GM21528 (cell line): ENCODE measurements around the gene SYT7.

Source experiments
- ATAC-seq: cut with Tn5 transposase; IDR thresholded peaks from one replicate; pipeline ENCODE4 v1.9.1; 2021; ENCODE audit warnings: mild to moderate bottlenecking, moderate library complexity; ENCODE audit not compliant: unreplicated experiment, low FRiP score

The SYT7 gene

DNA sequence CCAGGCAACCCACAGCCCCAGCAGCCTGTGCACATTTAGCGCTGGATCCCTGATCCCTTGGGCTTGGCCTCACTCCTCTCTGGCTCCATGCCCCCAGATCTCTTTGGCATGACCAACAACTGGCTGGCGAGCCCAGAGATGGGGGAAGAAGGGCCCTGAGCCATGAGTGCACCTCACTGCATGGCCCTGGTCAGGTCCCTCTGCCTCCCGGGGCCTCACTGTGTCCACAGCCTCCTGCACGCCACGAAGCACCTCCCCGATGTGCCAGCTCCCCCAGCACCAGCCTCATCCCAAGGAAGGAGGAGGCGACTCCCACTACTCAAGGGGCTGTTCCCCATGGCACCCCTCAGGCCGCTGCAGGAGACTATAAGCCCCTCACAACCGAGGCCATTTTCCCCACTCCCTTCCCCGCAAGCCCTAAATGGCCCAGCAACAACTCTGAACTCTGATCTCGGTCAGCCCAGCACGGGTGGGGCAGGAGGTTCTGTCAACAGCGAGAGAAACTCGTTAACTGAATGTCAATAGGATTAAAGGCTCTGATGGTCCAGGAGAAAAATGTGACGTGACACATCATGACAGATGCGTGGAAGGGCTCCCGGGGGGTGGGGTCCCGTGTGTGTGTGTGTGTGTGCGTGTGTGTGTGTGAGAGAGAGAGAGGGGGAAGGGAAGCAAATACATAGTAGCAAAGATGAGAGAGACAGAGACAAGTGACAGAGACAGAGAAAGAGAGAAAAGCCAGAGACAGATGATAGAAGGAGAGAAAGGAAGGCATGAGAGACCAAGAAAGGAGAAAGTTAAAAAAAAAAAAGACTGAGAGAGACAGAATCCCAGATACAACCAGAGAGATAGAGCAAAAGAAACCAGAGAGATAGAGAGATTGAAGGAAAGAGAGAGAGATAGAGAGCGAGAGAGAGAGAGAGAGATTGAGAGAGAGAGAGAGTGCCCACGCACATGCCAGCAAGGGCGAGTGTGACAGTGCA lies 28.4 kb upstream of the SYT7 start:
- ATAC-seq, result no peak

DNA sequence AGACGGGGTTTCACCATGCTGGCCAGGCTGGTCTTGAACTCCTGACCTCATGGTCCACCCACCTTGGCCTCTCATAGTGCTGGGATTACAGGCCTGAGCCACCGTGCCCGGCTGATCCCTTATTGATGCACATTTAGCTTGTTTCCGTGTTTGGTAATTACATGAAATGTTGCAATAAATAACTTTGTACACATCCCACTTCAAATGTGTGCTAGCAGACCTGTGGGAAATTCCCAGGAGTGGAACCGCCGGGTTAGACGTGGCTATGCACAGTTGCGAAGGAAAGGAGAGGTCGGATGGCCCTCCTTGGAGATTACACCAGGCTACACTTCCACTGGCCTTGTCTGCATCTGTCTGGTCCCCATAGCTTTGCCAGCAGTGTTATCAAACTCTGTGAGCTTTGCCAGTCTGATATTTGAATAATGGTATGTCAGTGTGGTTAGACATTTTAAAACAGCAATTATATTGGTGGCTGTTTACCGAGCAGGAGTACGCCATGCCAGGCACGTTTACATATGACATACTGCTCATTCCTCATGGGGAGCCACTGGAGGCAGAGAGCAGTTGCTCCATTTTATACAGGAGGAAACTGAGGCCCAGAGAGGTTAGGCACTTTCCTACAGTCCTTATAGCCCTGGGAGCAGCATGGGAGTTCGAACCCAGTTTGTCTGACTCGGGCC lies 27.2 kb upstream of the SYT7 start:
- no peak for ATAC-seq

DNA sequence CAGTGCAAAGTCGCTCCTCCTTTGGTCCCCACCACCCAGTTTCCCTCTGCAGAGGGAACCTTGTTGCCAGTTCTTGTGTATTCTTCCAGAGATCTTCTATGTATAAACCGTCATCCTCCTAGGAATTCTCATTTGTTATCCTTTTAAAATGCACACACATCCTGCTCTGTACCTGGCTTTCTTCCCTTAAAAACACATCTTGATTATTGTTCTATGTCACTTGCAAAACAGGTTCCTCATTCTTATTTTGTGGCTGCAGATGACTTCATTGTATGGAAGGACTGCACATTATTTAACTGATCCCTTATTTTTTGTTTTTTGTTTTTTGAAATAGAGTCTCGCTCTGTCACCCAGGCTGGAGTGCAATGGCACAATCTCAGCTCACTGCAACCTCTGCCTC lies 26.6 kb upstream of the SYT7 start:
- no peak for ATAC-seq

DNA sequence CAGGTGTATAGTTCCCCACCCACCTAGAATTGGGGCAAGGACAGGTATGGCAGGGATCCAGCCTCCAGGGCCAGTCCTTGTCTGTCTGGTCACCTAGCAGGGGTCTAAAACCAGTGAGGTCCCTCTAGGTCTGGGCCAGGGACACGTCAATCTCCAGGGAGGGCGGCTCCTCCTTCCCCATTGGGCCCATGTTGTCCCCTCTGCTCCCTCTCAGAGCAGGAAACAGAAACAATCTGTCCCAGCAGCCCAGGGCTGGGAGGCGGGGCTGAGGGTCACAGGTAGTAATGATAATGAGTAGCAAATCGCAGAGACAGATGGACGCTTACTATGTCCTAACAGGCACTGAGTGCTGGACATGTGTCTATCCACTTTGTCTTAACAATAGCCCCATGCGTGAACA lies 22.8 kb upstream of the SYT7 start:
- no peak for ATAC-seq

DNA sequence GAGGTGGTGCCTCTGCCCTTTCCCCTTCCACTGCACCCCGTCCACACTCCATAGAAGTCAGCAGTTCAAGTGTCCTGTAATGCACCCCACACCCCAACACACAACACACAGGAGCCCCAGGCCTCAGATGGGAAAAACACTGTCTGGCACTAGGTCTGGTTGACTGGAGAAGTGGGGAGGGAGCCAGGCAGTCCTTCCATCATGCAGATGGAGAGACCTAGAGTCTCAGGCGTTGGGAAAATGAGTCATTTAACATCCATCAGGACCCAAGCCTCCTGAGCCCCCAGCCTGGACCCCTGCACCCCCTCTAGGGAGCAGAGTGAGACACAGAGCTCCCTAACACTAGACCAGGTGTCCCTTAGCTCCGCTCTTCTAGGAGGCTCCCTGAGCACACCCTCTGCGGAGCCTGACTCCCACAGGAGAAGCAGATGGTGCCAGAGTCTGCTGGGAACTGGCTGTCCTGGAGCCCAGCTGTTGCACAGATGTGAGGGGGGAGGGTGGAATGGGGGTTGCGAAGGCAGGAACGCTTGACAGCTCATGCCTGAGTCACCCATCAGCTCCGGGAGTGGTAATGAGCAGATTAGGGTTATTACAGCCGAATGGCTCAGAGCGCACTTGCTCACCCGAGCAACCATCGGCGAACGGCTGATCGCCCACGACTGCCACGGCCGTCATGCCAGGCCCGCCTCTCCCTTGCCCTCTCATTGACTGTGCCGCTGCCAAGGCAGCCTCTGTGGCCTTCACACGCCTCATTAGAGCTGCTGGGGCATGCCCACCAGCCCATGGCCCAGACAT lies 22.1 kb upstream of the SYT7 start:
- ATAC-seq, result no peak

DNA sequence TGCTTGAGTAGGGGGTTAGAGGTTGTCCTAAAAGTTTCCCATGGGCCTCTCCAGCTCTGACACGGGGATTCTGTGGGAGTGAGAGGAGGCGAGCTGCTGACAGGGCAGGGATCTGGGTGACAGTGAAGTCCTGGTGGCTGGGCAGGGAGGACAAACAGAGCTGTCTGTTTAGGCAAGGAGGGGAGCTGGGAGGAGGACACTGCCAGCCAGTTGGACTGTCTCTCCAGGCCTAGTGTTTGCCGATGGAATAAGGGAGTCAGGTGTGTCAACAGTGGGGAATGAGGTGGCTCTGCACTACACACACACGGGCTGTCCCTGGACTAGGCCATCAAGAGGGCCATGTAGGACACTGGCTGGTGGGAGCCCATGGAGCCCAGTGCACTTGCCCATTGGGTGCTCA lies 20.6 kb upstream of the SYT7 start:
- no peak for ATAC-seq

DNA sequence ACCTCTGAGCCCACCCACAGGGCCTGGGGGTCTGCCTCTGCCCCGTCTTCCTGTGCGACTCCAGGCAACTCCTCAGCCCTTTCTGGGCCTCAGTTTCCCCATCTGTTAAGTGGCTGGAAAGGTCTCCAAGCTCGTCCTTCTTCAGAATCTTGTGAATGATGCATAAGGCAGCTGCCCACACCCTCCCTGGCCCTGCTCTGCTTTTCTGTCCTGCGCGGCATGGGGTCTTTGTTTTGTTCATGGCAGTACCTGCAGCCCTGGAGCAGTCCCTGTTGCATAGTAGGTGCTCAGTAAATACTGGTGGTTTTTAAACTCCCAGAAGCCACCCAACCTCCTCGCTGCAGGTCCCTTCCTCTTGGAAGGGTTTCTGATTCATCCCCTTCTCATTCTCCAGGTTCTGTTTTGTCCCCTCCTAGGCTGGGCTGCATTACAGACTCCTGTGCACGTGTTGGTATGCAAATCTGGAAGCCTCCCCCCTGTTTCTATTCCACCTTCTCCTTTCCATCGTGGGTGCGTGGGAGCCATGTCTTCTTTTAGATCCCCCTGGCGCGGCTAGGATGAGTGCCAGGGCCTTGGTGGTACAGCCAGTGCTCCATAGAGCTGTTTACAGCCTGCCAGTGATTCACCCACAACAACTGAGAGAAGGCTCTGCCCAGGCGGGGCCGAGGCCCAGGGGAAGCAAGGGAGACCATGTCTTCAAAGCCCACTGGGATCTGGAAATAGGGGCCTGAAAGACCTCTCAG lies 19.3 kb upstream of the SYT7 start:
- ATAC-seq, result no peak

DNA sequence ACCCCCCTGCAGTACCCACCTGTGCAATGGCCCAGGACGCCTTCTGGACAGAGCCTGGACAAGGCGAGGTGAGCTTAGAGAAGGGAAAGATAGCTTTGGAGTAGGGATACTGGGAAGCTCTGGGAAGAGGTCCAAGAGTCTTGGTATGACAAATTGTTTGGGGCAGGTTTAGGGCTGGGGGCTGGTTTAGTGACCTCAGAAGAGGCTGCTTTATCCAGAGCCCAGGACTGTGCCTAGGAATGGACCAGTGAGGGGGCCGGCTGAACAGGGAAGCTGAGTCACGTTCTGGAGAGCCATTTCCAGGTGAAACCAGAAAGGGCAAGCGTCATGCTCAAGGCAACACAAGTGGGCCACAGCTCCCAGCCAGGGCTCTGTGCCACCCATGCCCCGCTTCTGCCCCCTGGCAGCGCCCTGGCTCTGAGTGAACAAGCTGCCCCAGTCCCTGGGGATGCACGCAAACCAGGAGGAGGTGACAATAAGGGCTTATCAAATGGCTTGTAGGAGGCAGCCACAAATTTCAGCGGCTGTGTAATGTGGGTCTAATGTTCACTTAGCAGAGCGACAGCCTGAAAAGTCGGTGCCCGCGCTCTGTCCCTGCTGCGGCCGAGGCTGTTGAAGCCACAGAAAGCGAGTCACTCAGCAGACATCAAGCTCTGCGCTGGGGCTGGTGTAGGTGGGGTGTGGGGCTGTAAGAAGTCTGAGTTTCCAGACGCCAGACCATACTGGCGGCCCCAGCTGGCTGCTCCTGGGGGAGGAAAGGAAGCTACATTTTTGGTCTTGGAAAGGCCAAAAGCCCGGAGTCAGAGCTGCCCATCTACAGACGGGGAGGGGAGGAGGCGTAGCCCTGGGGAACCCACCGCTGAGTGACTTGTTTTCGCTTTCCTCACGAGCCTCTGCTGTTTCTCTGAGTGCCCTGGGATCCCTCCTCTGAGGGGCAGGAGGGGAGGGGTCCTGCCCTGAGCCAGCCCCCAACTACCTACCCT lies 18.3 kb upstream of the SYT7 start:
- no peak for ATAC-seq

DNA sequence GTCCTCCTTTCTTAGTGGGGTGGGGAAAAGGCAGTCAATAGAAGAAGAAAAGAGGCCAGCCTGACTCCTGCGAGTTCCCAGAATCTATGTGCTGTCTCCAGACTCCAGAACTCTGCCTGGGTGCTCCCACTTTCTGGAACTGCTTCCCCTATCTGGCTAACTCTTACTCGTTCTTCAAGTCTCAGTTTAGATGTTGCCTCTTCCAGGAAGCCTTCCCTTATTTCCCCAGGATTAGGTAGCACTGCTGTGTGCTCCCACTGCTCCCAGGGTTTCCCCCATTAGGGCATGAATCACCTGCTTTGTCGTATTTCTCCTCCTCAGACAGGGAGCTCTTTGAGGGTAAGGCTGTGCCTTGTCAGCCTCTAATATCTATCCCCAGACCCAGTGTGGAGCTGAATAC lies 17.5 kb upstream of the SYT7 start:
- no peak for ATAC-seq

DNA sequence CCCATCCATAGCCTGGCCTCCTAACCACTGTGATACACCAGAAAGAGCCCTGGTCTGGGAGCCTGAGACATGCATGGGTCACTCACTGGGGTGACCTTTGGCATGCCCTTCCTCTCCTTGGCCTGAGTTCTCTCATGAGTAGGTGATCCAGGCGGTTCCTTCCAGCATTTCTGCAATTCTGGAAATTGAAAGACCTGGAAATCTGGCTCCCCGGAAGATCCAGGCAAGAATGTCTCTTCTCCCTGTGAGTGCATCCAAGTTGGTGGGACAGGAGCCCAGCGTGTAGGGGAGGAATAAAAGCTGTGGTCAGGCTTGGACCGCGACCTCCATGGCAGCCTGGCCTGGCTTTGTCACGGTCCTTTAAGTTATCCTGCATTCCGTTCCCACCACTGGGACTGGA lies 16.1 kb upstream of the SYT7 start:
- no peak for ATAC-seq

DNA sequence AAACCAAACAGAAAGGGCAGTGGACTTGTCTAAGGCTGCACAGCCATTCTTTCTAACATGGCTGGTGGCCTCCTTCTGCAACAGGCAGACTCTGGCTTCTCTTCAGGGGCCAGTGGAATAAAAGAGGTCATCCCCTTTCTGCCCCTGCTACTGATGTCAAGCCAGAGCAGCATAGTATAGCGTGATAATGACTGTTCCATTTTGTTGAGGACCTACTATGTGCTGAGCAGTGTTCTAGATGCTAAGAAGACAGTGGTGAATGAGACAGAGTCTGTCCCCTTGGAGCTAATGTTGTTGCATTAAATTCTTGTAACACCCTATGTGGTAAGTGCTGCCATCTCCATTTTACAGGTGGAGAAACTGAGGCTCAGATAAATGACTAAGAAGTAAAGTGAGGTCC lies 15.7 kb upstream of the SYT7 start:
- ATAC-seq, result no peak

DNA sequence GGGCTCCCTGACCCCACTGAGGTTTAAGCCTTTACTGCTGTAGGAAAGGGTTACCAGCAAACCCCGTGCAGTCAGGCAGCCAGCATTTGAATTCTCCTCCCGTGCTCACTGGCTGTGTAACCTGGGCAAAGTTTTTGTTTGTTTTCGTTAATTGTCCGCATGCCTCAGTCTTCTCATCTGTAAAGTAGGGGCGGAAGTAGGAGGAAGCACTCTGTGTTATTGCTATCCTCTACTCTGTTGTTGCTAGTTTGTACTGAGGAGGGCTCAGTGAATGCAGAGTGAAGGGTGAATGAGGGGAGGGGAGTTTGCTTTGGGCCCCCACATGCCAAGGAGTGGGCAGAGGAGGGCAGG lies 14.0 kb upstream of the SYT7 start:
- no peak for ATAC-seq

DNA sequence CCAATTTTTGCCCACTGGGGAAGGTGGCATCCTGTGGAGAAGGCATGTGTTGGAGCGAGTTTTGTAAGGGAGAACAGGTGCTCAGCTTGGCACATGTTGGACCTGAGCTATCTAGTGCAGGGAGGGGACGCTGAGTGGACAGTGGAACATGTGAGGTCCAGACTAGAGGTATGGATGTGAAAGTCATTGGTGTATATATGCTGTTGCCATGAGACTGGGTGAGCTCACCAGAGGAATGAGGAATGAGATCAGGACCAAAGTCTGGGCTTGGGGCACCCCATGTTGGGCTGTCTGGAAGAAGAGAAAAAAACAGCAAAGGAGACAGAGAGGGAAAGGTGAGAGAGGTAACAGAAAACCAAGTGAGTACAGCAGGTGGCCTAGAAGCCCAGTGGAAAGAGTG lies 12.3 kb upstream of the SYT7 start:
- no peak for ATAC-seq

DNA sequence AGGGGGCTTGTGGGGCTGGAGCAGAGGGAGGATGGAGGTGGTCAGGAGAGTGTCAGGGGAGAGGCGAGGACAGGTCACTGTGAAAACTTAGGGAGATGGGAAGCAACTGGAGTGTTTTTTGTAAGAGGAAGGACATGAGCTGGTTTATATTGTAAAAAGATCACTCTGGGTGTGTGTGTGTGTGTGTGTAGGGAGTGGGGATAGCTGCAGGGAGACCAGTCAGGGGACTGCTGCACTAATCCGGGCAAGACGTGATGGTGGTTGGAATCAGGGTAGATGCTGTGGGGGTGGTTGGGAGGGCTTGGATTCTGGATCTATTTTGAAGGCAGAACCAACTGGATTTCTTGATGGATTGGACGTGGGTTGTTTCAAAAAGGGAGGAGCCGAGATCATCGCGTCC lies 11.3 kb upstream of the SYT7 start:
- no peak for ATAC-seq

DNA sequence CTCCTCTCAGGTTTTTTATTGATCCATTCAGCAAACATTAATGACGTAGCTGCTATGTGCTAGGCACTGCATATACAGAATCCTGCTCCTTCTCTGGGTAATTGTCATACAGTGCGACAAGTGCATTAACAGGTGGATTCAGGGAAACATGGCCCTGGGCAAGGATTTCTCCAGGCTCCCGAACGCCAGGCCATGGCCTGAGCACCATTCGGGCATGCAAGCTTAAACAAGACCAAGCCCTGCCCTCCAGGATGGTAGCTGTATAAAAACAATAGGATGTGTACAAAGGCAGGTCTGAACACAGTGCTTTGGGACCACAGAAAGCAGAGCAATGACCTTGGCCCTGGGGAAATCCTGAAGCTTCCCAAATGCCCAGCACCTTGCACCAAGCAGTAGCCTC lies 9.1 kb upstream of the SYT7 start:
- no peak for ATAC-seq

DNA sequence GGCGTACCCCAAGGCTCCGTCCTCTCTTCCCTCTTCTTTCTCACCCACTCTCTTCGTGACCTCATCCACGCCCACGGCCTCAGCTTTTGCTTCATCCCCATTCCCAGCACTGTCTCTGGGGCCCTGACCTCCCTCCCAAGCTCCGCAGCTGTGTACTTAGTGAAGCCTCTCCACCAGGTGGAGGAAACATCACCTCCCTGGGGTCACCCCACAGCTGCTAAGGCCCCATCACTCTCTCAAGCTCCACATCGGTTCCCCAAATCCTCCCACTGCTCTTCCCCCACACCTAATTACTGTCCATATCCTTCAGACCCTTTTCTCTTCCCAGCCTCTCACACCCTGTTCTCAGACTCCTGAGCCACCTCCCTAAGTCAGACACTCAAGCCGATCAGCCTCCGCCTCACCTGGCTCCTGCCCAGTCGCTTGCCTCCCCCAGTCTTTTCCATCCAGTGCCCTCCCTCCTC lies 7.9 kb upstream of the SYT7 start:
- no peak for ATAC-seq

DNA sequence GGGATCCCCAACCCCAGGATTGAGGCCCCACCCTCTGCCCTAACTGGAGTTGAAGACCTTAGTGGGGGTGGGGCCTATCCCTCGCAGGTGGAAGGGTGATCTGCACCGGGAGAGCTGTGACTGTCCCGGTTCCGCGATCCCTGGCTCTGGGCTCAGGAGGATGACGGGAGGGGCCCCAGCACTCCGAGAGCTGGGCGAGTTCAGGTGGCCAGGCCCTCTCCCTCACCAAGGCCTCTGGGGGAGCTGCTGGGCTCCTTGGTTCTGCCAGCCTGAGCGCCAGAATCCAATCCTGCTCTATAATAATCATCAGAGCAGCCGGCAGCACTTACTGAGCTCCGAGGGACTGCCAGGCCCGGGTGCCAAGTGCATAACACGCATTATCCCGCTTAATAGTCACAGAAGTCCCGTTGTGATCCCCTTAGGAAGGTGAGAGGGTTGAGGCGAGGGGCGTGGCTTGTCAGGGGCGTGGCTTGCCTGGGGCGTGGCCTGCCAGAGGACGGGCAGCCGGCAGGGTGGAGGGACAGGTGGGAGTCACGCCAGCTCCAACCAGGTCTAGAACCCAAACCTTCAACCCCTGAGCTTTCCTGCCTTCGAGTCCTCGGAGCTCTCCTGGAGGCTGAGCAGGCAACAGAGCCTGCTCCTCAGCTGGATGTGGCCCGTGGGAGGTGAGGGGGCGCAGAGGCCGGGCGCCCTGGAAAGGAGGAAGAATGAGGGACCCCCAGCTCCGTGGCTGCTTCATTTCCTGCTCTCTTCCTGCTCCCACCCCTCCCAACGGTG lies 7.3 kb upstream of the SYT7 start:
- no peak for ATAC-seq

DNA sequence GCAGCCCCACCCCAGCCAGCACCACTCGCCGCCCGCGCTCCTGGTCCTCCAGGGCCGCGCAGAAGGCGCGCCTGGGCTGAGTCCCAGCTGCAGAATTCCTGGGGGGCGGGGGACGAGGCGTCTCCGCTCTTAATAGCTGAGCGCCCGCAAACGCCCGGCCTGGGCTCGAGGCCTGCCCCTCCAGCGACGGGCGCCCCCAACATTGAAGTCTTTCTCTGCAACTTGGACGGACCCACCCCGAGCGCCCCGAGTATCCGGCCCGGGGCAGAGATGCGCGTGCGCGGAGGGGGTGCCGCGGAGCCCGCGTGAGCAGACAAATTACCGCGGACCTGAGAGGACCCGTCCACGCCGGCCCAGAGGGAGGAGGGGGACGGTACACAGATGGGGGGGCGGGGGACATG lies 6.7 kb upstream of the SYT7 start:
- no peak for ATAC-seq
